Posterior vena cava (tissue), 2 donors: Measurements from ENCODE around the gene GABRB2. TPM values are rescaled to one million over a fixed set of nuclear protein-coding genes. Genes with fewer than 3 reads are reported as not detected.

Source experiments
- DNase-seq: peaks from one replicate; pipeline ENCODE4 v3.0.0-alpha.2; 2020; ENCODE audit warnings: low spot score
- intact Hi-C, 2 donors: fragments of 100-400 bp; cut with DNase I; formaldehyde crosslinking; loops; one replicate each; pipeline versions ENCODE4 v1.14.1 to v1.14.2; 2022 to 2023
- total RNA-seq, 2 donors: library from RNA; stranded (reverse); fragmentation: NEBNext Ultra II Directional; extraction: Animal tissue kit (Norgen Biotek cat#: 25700); gene quantifications; one replicate each; pipeline ENCODE4 v1.2.1, GENCODE V29; 2021
- donor health status: DM: yes; HTN: yes; CAD: no.
- donor health status: DM: yes; HTN: yes; CAD: no.

Gene GABRB2
- total RNA-seq, 2 donors from 2014 or later = 0.86 to 0.93 TPM

DNA sequence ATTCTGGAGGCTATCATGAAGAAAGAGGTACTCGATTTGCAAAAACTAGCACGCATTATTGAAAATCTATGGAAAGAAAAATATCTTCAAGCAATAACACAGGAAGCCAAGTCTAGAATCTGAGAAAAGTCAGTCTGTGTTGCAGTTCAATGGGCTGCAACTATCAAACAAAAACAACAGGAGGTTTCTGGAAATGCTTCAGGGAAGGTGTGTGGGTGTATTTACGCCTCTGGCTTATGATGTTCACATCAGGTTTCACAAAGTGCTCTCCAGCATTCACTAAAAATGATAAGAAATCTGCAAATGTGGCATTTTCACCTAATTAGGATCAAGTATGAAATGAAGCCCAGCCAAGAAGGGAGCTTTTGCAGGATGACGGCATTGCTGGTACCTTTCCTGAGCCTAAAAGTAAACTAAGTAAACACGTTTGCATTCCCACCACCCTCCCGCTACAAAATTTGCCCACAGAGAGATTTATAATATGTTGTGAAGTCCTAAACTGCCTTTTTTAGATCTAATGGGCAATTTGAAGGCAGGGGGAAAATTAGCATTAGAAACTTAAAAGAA is 146.4 kb downstream of the GABRB2 start:
- DNase-seq = no peak
- intact Hi-C loops = no loop called here

GRCh38 chr5:161397448-161397847 is 149.1 kb downstream of the GABRB2 start:
- no peak for DNase-seq
- intact Hi-C loops = no loop called here

- DNase-seq = no peak
- intact Hi-C loops = no loop called here
These were observed 150.4 kb downstream of the GABRB2 start for GRCh38 chr5:161396171-161396570.

- intact Hi-C loops = no loop called here
- no peak for DNase-seq
These were observed 154.8 kb downstream of the GABRB2 start for GRCh38 chr5:161391724-161392123.

GRCh38 chr5:161391016-161391415 is 155.5 kb downstream of the GABRB2 start:
- intact Hi-C loops = no loop called here
- DNase-seq = no peak

GRCh38 chr5:161387121-161387520 is 159.4 kb downstream of the GABRB2 start:
- intact Hi-C loops = no loop called here
- DNase-seq = no peak

- intact Hi-C loops = no loop called here
- no peak for DNase-seq
These were observed 161.5 kb downstream of the GABRB2 start for GRCh38 chr5:161385027-161385426.

DNA sequence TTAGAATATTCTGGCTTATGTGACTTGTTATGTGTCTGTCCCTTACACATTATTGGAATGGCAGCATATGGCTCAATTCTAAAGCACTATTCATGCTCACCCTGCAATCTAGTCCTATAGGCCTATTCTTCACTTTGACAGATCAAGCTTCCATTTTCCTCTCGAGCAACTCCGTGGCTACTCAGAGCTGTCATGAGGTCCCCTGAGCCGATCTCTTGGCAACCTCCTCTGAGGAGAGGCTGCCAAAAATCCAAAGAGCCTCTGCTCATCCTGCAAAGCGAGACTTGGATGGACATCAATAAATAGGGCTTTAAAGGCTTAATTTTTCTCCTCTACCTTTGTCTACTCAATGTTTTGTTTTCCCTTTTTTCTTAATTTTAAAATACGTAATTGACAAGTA is 163.8 kb downstream of the GABRB2 start:
- intact Hi-C loops = no loop called here
- DNase-seq = no peak

GRCh38 chr5:161380486-161380885 is 166.0 kb downstream of the GABRB2 start:
- no peak for DNase-seq
- intact Hi-C loops = no loop called here

GRCh38 chr5:161378701-161379100 is 167.8 kb downstream of the GABRB2 start:
- intact Hi-C loops = no loop called here
- DNase-seq = no peak

DNA sequence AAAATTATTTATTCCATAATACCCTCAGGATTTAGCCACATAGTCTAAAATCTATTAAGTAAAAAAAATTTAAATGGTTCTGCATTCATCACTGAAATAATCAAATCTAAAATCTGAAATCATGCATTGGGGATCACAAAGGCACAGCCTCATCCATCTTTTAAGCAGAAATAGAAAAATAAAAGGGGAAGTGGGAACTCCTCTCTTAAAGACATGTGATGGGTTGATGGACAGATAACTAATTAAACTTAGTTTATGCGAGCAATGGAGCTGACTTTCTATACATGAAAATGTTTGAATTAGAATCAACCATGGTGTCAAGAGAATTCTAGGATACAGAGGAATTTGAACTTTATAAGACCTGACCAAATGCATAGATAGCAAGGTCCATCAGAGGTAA is 170.5 kb downstream of the GABRB2 start:
- intact Hi-C loops = no loop called here
- DNase-seq = no peak

DNA sequence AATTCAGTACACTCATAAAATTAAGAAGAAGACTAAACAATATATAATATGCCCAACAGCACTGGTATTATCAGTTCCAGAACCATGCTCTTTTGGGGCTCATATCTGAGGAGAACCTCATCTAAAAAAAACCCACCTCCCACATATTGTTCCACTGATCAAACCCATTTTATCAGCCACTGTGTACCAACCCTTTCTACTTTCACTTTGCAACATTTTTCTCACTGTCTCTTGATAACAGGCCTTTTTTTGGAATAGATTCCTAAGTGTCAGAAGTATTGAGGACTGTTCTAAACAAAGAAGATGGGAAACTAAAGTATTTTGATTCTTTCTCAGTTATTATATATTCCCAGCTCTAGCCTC is 173.2 kb downstream of the GABRB2 start:
- intact Hi-C loops = no loop called here

GRCh38 chr5:161372682-161373344 is 173.7 kb downstream of the GABRB2 start:
- no peak for DNase-seq
- intact Hi-C loops = no loop called here

More for the DNA sequence above, 173.2 kb downstream of the GABRB2 start:
- no peak for DNase-seq

- intact Hi-C loops = no loop called here
These were observed 177.5 kb downstream of the GABRB2 start for GRCh38 chr5:161369022-161369421.

GRCh38 chr5:161358446-161358845 is 188.1 kb downstream of the GABRB2 start:
- intact Hi-C loops = no loop called here
- no peak for DNase-seq

More at GRCh38 chr5:161369022-161369421, 177.5 kb downstream of the GABRB2 start:
- DNase-seq = no peak

GRCh38 chr5:161344234-161344633 is 202.3 kb downstream of the GABRB2 start:
- no peak for DNase-seq
- intact Hi-C loops = no loop called here

- intact Hi-C loops = no loop called here
These were observed 203.6 kb downstream of the GABRB2 start for GRCh38 chr5:161342886-161343285.

GRCh38 chr5:161340012-161340411 is 206.5 kb downstream of the GABRB2 start:
- no peak for DNase-seq
- intact Hi-C loops = no loop called here

More at GRCh38 chr5:161342886-161343285, 203.6 kb downstream of the GABRB2 start:
- no peak for DNase-seq

DNA sequence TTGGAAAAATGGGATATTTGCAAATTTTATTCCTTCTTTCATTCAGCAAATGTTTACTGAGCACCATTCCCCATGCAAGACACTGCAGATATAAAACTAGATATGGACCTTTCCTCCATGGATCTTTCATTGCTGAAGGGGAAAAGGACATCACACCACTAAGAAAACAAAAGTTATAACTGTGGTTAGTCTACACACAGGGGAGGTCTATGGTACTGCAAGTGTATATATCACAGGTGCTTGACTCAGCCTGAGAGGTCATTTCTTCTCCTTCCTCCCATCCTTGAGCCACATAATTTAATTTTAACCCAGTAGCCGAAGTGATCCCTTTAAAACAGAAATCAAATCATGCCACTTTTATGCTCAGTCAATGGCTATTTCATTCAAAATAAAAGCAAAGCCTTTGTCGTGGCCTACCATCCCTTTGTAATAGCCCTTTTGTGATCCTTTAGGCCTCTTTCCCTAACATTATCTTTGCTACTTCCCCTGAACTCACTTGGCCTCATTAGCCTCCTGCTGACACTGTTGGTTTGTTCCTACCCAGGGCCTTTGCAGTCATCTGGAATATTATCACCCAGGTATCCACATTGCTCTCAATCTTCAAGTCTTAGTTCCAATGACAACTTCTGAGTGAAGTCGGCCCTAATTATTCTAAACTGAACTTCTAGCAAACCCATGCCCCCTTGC is 213.2 kb downstream of the GABRB2 start:
- no peak for DNase-seq
- intact Hi-C loops = no loop called here

DNA sequence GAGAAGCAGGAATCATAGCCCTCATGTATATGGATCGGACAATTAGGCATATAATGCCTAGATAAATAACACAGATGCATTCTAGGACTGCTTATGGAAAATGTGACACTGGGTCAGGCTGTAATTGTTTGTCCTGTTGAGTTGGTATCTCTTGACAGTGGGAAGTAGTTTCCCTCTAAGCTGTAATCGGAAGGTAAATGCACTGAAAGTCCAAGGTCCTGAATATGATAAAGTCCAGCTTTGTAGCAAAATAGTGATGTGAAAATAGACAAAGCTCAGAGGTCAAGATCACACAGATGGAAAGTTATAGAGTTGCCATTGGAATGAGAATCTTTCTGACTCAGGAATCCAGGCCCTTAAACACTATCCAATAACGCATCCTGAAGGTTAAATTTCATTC is 214.2 kb downstream of the GABRB2 start:
- intact Hi-C loops = no loop called here
- no peak for DNase-seq

DNA sequence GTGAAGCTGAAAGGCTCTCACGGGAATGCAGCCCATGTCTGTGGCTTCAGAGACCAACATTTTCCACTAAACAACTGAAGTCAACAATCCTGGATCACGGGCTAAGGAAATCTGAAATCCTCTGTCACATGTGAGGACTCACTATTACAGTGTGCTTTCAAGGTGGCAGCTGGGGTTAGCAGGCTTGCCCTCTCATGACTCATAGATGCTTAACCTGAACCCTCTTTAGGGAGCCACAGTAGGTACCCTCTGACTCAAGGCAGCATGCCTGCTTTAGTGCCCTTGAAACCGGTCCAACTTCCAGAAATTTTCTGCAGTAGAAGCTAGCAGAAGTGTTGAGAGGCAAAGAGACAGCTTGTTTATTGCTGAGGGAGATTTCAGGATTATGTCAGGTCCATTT is 232.5 kb downstream of the GABRB2 start:
- intact Hi-C loops = no loop called here
- DNase-seq = no peak
